C4-2B (cell line): ENCODE measurements around the gene PFAS.

Experiments used
- CTCF ChIP-seq: fragments of 450-650 bp; conservative IDR thresholded peaks from 2 replicates; pipeline ENCODE4 v1.5.1; 2017; ENCODE audit warnings: mild to moderate bottlenecking
- ZFX ChIP-seq: fragments of 450-650 bp; IDR thresholded peaks from 2 replicates; pipeline ENCODE4 v1.6.1; 2017

GRCh38 chr17:8226536-8227237 lies 22.4 kb upstream of the PFAS start:
- TF ChIP-seq CTCF (no peak), ZFX (no peak)
